ENCODE measurements around the gene MDFIC. TPM values are rescaled to one million over a fixed set of nuclear protein-coding genes. Genes with fewer than 3 reads are reported as not detected.

Gene MDFIC
- total RNA-seq, 4 donors from 2014 or later: 46.7 to 176 (median 79.2) TPM

DNA sequence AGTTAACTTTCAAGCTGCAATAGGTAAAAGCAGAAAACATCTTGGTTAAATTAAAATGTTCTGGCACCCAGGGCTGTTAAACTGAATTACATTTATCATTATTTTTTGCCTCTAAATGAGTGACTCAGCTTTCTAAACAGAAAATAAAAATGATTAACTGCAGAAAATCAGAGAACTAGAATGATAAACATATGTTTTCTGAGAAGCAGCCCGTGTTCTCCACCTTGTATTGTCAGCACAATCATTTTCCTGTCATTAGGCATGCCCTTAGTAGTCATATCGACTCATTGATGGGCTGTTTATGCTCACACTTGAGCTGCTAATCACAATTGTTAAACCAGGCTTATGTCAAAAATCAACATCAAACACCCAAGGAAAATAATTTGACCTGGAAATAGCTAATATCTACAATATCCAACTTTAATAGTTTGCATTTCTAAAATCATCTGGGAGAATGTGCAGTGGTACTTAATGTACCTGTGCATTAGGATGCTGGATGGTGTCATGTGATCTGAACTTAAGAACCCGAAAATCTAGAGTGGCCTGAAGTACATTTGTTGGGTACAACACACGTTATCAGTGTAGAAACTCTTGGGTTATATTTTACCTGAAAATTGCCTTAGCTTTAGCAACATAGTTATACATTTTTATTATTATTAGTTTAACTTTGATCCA, 2.3 kb downstream of the MDFIC start:
- TF ChIP-seq, protein P1, sequence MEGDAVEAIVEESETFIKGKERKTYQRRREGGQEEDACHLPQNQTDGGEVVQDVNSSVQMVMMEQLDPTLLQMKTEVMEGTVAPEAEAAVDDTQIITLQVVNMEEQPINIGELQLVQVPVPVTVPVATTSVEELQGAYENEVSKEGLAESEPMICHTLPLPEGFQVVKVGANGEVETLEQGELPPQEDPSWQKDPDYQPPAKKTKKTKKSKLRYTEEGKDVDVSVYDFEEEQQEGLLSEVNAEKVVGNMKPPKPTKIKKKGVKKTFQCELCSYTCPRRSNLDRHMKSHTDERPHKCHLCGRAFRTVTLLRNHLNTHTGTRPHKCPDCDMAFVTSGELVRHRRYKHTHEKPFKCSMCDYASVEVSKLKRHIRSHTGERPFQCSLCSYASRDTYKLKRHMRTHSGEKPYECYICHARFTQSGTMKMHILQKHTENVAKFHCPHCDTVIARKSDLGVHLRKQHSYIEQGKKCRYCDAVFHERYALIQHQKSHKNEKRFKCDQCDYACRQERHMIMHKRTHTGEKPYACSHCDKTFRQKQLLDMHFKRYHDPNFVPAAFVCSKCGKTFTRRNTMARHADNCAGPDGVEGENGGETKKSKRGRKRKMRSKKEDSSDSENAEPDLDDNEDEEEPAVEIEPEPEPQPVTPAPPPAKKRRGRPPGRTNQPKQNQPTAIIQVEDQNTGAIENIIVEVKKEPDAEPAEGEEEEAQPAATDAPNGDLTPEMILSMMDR (IDR thresholded peaks at IDR 0.05): no peak
- no peak for ATAC-seq (ENCODE audit: low FRiP score)
- no peak for DNase-seq (ENCODE audit: low spot score)

DNA sequence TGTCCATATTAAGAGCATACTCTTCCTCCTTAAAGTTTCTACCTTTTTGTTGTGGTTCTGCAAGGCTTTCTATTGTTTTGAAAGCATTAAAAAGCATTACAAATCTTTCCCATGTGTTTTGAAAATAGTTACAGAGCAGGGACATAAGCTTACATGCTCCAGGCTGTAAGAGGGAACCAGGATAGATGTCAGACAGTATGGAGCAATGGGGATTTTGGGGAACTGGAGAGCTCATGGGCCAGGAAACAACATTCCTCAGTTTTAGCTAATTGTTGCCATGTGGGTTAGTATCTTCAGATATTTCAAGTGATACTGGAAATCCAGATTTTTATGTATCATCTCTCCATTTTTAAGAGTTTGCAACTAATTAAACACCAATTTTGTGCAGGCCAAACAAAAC, 3.5 kb downstream of the MDFIC start:
- DNase-seq (ENCODE audit: low spot score): no peak
- TF ChIP-seq, protein P1 (IDR thresholded peaks at IDR 0.05): no peak
- ATAC-seq (ENCODE audit: low FRiP score): no peak

DNA sequence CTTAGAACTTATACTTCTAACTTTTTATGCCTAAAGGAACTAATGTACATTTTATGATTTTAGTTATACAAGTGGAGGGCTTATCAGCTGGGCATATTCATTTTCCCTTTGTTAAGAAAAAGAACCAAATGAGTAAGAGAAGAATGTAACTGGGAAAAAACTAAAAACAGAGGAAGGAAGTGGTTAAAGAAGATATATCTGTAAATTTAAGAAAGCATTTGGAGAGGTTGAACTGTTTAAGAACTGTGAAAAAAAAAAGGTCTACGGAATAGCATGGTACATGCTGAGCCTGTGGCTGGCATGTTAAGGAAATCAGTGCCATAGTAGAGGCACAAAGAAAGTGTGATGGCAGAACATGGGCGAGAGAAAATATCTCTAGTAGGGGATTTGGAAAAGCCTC, 6.2 kb downstream of the MDFIC start:
- DNase-seq (ENCODE audit: low spot score) (no peak), ATAC-seq (ENCODE audit: low FRiP score) (no peak)
- TF ChIP-seq, protein P1 (IDR thresholded peaks at IDR 0.05): no peak

DNA sequence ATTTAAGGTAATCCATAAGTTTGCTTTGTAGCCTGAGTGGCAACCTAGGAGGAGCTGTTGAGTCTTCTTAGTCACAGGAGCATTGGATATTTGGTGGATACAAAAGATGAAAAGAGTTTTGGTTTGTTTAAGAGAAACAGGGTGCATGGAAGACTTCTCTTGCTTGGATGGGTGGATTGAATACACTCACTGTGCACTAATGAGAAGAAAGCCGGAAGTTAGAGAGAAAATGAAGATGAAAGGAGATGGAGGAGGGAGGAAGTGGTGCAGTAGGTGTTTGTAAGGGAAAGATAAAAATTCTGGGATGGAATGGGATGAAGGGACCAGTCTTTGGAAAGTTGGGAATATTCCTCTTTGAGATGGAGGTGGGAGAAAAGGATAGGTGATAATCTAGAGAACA, 7.7 kb downstream of the MDFIC start:
- ATAC-seq (ENCODE audit: low FRiP score) (no peak), DNase-seq (ENCODE audit: low spot score) (no peak)
- TF ChIP-seq, protein P1 (IDR thresholded peaks at IDR 0.05): no peak

DNA sequence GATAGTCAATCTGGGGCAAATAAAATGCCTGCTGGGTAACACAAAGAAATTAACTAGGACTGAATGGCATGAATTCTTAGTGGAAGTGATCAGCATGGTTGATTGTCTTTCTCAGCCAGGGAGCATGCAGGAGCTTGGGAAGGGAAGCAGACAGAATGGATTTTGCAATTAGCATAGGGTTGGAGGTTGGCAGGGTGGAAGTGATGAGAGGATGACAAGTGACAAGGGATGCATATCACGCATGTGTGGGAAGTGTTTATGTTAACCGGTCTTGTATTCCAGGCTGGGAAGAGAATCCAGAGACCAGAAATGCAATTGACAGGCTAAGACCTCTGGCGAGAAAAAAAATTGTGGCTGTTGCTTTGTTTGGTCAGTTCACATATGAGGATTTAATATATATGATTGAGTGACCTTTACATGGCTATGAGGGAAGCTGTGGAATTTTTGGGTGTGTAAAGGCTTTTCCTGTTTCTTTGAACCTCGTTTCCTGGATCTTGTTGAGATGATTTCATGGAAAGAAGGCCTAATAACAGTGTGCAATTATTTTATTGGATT, 8.3 kb downstream of the MDFIC start:
- TF ChIP-seq, protein P1 (IDR thresholded peaks at IDR 0.05): no peak
- DNase-seq (ENCODE audit: low spot score) (no peak), ATAC-seq (ENCODE audit: low FRiP score) (no peak)

DNA sequence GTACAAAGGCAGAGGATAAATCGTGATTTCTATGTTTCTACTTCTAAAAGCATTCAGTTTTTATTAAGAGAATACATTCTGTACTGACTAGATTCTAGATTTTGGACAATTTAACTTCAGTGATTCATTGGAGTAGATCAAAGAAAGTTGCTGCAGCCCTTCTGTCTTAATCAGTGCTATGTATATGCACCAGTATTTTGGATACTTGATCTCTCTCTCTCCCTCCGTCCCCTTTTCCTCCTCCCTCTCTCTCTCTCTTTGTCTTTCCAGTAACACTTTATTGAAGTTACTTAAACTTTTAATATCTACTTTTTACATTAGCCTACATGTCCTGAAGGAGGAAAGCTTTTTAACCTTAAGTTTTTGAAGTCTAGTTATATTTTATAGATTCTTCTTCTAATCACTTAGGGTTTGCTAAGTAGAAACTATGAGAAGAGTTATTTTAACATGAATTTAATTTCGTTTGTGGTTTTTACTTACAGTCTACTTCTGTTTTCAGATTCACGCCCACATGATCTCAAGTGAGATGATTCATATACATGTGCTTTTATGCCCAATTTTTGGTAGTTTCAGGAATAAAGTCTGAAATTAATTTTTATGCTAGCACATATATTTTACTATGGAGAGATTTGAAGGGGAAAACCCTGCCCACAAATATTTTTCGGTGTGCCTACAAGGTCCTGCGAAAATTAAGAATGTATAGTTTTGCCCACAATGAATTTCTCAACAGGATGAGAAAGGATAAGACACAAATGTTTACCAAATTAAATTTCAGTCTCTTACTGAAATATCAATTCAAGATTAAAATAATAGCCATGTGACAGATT, 9.1 kb downstream of the MDFIC start:
- no peak for ATAC-seq (ENCODE audit: low FRiP score)

More for the DNA sequence above, 9.1 kb downstream of the MDFIC start:
- TF ChIP-seq, protein P1 (IDR thresholded peaks at IDR 0.05): no peak
- DNase-seq (ENCODE audit: low spot score): no peak

All from omental fat pad (tissue), 4 donors.